Eye (tissue), 1 donor: Measurements from ENCODE around the gene SFTPB.
A peak's percentile ranks its signal among the peaks of the same experiment; 100 is the strongest.
"Not testable (repeated sequence)": the region's sequence is repeated elsewhere in the genome, so short reads cannot be mapped to it uniquely, and the experiment has no call there.

Experiments used
- DNase-seq: peaks from one replicate; pipeline ENCODE4 v3.0.0-alpha.2; 2015

Gene SFTPB

GRCh38 chr2:85668009-85668856 is at the start of gene SFTPB:
Gene SFTPB (minus strand): TSS chr2:85668199. CDS start chr2:85668183, 16 bp downstream.
- DNase-seq, result no peak

DNA sequence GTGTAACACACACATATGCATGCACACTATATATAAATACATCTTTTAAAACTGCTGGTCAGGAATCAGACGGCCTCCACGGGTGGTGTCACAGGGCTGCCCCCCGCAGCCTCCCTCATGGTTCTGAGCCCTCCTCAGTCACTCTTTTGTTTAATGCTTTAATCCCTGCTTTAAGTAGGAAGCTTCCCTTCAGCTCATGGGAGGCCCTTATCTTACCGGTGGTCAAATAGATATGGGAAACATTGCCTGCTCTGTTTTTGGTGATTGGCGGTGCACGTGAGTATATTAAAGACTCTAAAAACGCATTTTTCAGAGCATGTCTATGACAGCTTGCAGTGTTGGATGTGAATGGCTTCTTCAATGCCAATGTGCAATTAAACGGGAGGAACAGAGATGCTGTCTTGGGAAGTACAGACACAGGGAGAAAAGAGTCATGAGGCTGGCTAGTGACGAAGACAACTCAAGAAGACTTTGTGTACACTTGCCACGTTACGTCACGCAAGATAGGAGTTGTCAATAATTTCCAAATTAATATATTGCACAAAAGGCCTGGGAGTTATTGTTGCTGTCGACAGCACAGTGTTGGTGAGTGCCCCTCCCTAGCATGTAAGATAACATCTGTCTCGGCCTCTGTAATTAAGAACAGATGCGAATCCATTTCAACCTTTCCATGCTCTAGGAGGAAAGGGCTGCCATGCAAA is 49.5 kb upstream of the SFTPB start:
- DNase-seq, result peak; percentile 48

DNA sequence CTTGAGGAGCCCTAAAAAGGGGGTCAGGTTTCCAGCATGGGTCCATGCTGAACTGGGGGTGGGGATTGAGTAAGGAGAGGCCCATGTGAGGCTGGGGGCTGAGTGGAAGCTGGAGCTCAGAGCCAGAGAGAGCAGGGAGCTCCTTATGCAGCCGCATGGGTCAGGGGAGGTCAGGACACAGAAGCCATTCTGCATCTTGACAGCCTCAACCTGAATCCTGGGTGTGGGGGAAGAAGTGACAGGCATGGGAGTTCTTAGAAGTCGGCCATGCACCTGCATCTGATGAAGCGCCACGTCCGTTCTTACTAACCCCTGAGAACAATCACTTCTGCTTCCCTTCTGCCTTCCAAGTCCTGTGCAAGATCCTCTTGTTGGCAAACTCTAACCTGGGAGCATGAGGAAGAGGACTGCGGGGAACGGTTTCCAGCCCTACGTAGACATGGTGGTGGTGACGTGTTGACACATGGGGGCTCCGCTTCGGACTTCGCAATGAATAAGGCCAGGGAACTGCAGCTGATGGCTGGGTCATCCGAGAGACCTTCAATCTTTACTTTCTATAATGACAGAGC is 48.4 kb upstream of the SFTPB start:
- no peak for DNase-seq

- no peak for DNase-seq
Observed at GRCh38 chr2:85714841-85715240, 46.8 kb upstream of the SFTPB start.

DNA sequence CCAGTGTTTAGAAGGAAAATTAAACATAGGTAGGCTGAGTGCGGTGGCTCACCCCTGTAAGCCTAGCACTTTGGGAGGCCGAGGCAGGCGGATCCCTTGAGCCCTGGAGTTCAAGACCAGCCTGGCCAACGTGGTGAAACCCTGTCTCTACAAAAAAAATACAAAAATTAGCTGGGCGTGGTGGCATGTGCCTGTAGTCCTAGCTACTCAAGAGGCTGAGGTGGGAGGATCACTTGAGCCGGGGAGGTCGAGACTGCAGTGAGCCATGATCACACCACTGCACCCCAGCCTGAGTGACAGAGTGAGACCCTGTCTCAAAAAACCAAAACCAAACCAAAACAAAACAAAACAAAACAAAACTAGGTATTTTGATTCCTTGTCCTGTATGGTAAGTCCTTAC is 46.4 kb upstream of the SFTPB start:
- not testable (repeated sequence) for DNase-seq

- DNase-seq, result no peak
Observed at GRCh38 chr2:85713836-85714235, 45.8 kb upstream of the SFTPB start.

DNA sequence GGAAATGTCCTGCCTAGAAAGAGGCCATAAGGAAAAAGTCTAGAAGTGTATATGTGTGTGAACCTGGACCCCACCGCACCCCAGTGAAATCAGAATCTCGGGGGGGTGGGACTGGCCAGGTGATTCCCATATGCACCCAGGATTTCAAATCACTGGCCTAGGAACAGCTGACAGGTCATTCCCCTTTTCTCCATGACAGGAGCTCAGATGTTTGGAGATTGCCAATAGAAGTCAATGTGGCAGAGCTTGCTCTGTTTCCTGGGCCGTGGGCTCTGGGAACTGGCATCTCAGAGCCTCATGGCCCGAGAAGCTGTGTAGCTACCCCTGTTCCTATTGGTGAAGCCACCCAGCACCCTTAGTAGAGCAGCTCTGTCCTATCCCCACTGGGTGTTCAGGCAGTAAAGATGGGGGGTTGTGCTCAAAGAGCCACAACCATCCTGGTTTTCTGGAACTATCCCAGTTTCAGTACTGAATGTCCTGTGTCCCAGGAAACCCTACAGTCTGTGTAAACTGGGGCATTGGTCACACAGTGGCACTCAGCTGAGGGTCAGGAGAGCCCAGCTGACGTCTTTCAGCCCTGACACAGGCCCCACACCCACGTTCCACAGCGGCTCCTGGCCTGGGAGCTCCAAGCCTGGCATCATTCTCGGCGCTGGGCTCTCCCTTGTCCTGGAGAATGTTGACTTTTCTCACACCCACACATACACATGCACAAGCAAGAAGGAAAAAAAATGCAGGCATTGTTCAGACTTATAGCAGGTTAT is 45.0 kb upstream of the SFTPB start:
- no peak for DNase-seq

GRCh38 chr2:85712336-85712735 is 44.3 kb upstream of the SFTPB start:
- no peak for DNase-seq

- no peak for DNase-seq
Observed at GRCh38 chr2:85711578-85712060, 43.6 kb upstream of the SFTPB start.

- no peak for DNase-seq
Observed at GRCh38 chr2:85710687-85711577, 42.9 kb upstream of the SFTPB start.

- DNase-seq, result no peak
Observed at GRCh38 chr2:85709401-85709811, 41.4 kb upstream of the SFTPB start.

DNA sequence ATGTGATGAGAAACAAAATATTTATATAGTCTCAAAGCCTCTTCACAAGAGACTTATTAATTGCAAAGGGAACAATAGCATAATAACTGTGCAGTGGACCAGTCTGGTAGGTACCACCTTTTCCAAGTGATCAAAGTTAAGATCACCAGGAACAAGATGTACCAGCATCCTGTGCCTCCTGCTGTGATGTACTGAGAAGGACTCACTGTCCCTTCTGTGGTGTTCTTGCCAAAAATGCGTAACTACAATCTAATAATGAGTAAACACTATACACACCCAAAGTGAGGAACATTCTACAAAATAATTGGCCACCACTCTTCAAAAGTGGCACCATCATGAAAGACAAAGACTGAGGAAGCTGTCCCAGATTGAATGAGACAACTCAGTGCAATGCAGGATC is 40.6 kb upstream of the SFTPB start:
- DNase-seq, result no peak

DNA sequence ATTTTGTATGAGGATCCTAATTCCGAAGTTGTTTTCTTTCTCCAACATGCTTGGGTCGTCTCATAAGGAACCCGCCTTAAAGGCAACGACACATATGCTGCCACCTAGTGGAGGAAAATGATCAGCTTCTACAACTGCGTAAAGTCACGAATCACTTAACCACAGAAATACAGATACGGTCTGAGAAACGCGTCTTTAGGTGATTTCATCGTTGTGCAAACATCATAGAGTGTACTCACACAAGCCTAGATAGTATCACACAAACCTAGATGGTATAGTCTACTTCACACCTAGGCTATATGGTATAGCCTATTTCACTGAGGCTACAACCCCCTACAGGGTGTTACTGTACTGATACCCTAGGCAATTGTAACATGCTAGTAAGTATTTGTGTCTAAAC is 39.3 kb upstream of the SFTPB start:
- DNase-seq, result peak; percentile 93

DNA sequence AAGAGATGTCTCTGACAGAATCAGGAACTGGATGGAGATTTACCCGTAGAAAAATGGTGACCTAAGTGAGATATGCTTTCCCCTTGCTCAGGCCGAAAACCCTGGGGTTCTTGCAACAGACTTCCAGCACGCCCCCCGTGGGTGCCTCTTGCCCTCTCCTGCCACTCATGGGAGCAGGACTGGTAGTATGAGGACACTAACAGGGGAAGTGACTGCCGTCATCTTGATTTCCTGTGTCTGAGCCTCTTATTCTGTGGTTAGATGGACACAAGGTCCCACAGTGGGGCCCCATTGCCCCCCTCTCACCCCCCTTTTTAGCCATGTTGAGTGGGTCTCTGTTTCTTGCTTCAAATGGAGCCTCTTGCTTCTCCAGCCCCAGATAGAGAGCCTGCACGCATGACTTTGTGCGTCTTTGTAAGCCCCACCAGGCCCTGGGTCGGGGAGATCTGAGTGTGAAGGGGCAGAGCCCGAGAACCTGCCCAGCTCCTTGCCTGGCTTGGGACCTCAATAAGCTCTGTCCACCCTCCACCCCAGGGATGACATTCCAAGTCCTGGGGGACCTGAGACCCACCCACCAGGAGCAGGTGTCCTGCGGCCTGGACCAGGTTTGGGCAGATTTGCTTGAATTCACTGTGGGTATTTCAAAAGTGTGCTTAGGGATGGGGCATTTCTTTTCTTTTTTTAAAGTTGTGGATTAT is 38.7 kb upstream of the SFTPB start:
- no peak for DNase-seq

- DNase-seq, result no peak
Observed at GRCh38 chr2:85706063-85706462, 38.1 kb upstream of the SFTPB start.

DNA sequence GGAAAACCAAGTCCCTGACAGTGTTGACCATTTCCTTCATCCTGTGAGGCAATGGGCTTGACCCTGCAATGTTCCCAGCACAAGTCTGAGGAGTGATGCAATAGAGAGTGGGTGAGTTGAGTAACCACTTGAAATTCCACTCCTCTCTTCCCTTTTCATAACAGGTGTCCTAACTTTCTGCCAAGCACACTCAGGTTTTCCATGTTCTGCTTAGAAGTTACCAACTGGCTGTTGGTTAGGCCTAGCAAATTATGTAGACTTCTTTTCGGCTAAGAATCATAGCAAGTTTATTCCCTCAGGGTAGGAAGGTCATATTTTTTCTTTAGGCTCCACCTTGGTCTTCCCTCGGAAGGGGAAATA is 37.7 kb upstream of the SFTPB start:
- no peak for DNase-seq

DNA sequence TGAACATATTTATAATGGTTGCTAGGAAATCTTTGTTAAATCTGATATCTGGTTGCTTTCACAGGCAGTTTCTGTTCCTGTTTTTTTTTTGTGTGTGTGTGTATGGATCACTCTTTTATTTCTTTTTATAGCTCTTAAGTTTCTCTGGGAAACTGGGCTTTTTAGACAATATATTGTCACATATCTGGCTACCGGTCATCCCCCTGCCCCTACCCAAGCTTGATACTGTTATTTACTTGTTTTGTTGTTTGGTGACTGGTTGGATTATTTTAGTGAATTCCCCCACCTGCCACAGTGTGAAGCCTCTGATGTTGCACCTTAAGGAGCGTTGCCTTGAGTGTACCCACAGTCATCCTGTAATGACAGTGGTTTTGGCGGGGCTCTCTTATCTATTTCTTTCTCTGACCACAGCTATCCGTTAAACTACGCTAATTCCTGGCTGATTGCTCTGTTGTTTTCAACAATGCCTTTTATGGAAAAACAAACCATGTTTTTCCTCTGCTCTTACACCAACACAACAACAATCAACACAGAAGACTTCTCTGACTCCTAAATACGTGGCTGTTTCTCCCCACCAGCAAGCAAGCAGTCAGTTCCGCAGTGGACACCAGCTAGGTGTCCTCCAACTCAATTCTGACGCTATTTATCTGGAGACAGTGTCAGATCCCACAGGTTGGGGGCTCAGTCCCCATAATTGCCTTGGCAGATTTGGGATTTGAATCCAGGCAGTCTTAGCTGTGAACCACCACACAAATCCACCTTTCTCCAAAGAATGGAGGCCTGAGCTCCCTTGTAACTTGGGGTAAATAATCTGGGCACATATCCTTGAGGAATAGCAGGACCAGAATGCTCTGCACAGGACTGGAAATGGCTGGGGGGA is 37.0 kb upstream of the SFTPB start:
- no peak for DNase-seq

- DNase-seq, result no peak
Observed at GRCh38 chr2:85704038-85704437, 36.0 kb upstream of the SFTPB start.

- no peak for DNase-seq
Observed at GRCh38 chr2:85703329-85703728, 35.3 kb upstream of the SFTPB start.

- no peak for DNase-seq
Observed at GRCh38 chr2:85702800-85703199, 34.8 kb upstream of the SFTPB start.
